ENCODE data around the gene NOTCH1. TPM values are rescaled to one million over a fixed set of nuclear protein-coding genes. Genes with fewer than 3 reads are reported as not detected.

NOTCH1 gene
- total RNA-seq, 2 experiments from 2014 or later, result 45.7 to 47.6 TPM

DNA sequence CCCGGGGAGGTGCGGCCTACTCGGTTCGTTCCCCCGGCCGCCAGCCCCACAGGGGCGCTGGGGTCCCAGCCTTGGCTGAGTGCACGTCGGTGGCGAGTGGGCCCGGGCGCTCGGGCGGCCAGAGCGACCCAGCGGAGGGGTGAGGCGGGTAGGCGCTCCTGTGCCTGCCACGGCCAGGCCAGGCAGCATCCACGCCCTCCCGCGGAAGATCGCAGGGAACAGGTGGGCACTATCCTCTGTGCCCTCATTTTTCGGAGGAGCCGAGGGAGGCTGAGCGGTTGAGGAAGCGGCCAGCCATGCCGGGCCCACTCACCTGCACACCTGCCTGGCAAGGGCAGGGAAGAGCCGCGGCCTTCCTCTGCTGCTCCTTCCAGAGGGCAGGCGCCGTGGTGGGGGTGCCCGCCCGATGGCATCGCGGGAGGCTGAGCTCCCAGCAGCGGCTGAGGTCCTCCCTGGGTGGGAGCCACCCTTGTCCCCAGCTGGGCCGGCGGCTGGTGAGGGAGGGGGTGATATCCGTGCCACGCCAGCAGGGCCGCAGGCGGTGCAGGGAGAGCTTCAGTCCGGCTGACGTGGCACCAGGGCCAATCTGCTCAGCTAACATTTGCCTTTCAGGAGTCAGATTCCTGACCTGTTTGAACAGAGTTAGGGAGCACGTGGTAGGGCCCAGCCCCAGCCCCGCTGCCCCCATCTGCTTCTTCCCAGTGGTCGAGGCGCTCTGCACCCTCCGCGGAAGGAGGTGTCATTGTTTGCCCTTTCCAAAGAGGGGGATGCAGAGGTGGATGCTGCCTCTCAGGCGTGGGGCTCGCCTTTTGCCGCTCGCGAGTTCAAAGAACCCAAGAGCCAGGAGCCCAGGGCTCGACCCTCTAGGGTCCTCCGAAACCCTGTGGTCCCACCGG, 61.4 kb downstream of the NOTCH1 start:
- Mint-ChIP-seq H3K27me3 (peaks cover 1% of the 10 kb centered on the region), H3K27ac (no peak overlapping the region), H3K36me3 (ENCODE audit: low read depth) (peaks cover 15% of the 10 kb centered on the region), H3K4me1 (ENCODE audit: low read depth) (peaks cover 24% of the 10 kb centered on the region), H3K4me3 (peak overlapping the region; percentile 44), H3K9me3 (no peaks in the 10 kb centered on the region)
- intact Hi-C loops (cut with micrococcal nuclease), result loop anchor here (2.0 to 10.0 kb wide), 2 partner anchors 50 to 146 kb away; no protein-coding TSS in a partner anchor
- DNase-seq, result no peak
- ChIA-PET CTCF (interaction anchor here (0.7 to 8.8 kb wide), 22 partner anchors 24 to 246 kb away, joined by 3 to 93 read pairs (median 4); no protein-coding TSS in a partner anchor), POLR2A (interaction anchor here (0.8 to 2.2 kb wide), 5 partner anchors 14 to 146 kb away, joined by 3 to 6 read pairs (median 4); partner anchors contain the start of gene NOTCH1)
- ATAC-seq, result no peak
- TF ChIP-seq, protein P1, sequence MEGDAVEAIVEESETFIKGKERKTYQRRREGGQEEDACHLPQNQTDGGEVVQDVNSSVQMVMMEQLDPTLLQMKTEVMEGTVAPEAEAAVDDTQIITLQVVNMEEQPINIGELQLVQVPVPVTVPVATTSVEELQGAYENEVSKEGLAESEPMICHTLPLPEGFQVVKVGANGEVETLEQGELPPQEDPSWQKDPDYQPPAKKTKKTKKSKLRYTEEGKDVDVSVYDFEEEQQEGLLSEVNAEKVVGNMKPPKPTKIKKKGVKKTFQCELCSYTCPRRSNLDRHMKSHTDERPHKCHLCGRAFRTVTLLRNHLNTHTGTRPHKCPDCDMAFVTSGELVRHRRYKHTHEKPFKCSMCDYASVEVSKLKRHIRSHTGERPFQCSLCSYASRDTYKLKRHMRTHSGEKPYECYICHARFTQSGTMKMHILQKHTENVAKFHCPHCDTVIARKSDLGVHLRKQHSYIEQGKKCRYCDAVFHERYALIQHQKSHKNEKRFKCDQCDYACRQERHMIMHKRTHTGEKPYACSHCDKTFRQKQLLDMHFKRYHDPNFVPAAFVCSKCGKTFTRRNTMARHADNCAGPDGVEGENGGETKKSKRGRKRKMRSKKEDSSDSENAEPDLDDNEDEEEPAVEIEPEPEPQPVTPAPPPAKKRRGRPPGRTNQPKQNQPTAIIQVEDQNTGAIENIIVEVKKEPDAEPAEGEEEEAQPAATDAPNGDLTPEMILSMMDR (IDR thresholded peaks at IDR 0.05), result no peak

DNA sequence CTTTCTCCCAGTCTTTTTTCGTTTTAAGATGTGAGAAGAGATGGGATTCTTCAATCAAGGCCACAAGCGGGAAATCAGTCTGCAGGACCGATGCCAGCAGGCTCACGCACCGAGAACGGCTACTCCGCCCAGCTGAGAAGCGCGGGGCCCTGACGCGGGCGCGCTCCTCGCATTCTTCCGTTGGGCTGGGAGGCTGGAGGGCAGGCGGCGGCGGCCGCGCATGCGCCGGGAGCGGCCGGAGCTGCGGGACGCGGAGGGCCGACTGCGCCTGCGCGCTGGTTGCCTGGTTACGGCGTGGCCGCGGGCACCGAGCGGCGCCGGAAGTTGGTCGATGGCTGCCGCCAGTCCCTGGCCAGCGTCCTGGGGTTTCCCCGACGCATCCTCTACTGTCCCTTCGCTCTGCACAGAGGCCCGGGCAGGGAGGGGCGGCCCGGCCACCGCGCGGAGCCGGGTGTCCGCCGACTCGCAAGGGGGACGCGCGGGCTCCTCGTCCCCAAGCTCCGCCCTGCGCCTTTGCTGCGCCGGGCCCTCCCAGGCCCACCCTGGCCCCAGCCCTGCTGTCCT, 62.2 kb downstream of the NOTCH1 start:
- CTCF ChIA-PET, result interaction anchor here (0.6 to 8.8 kb wide), 10 partner anchors 44 to 247 kb away, joined by 3 to 93 read pairs (median 12); no protein-coding TSS in a partner anchor
- H3K9me3 Mint-ChIP-seq, result no peaks in the 10 kb centered on the region
- H3K27me3 Mint-ChIP-seq, result peaks cover 1% of the 10 kb centered on the region
- DNase-seq (peak; percentile 94), ATAC-seq (peak; percentile 61)
- peak overlapping the region; percentile 94 for H3K27ac Mint-ChIP-seq
- TF ChIP-seq, protein P1 (IDR thresholded peaks at IDR 0.05), result no peak
- H3K4me1 Mint-ChIP-seq (ENCODE audit: low read depth), result peaks cover 28% of the 10 kb centered on the region
- intact Hi-C loops (cut with micrococcal nuclease), result loop anchor here (2.0 to 10.0 kb wide), 2 partner anchors 51 to 147 kb away; no protein-coding TSS in a partner anchor
- peaks cover 18% of the 10 kb centered on the region for H3K36me3 Mint-ChIP-seq (ENCODE audit: low read depth)
- H3K4me3 Mint-ChIP-seq, result peak overlapping the region; percentile 87
- POLR2A ChIA-PET, result interaction anchor here (0.8 to 2.2 kb wide), 4 partner anchors 49 to 146 kb away, joined by 3 to 6 read pairs (median 4); partner anchors contain the start of gene NOTCH1

DNA sequence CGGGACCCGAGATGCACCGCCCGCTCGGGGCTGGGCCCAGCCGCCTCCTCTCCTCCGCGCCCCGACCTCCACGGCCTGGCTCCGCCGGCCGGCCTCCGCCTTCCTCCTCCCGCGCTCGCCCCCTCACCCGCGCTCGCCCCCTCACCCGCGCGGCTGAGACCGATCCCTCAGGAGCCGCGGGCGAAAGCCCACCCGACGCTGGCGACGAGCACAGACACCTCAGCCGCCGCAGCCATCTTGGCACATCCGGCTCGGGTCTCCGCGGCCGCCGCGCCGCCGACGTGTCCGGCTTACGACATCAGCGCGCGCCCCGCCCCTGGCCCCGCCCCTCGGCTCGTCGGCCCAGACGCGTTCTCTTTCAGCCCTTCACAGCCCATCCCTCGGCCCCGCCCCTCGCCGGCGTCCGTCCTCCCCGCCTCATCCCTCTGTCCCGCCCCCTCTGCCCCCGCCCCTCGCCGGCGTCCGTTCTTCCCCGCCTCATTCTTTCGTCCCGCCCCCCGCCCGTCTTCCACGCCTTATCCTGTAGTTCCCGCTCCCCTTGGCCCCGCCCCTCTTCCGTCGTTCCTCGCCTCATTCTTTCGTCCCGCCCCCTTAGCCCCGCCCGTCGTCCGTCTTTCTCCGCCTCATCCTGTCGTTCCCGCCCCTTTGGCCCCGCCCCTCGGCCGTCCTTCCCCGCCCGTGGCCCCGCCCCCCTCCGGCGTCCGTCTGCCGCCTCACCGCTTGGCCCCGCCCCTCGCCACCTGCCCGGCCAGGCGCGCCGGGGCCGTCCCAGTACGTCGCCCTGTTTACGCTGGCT, 62.9 kb downstream of the NOTCH1 start, which contains the start of gene SEC16A:
Gene SEC16A (minus strand): TSS at position 248 of the 796 bp plus-strand sequence. CDS start 5,425 bp downstream, outside the sequence.
- H3K4me1 Mint-ChIP-seq (ENCODE audit: low read depth), result peaks cover 31% of the 10 kb centered on the region
- no peaks in the 10 kb centered on the region for H3K9me3 Mint-ChIP-seq
- TF ChIP-seq, protein P1 (IDR thresholded peaks at IDR 0.05), result no peak
- H3K4me3 Mint-ChIP-seq, result peak within 1 kb of the TSS; percentile 87
- ChIA-PET POLR2A (interaction anchor here (1.2 to 2.2 kb wide), 3 partner anchors 50 to 147 kb away, joined by 3 to 6 read pairs (median 5); no protein-coding TSS in a partner anchor), CTCF (interaction anchor here (0.6 to 8.8 kb wide), 6 partner anchors 70 to 212 kb away, joined by 3 to 93 read pairs (median 12); no protein-coding TSS in a partner anchor)
- intact Hi-C loops (cut with micrococcal nuclease), result loop anchor here (10.0 kb wide), 1 partner anchor 52 kb away; no protein-coding TSS in a partner anchor
- DNase-seq, result peak; percentile 100
- peak within 1 kb of the TSS; percentile 98 for H3K27ac Mint-ChIP-seq
- H3K27me3 Mint-ChIP-seq, result peaks cover 1% of the 10 kb centered on the region
- H3K36me3 Mint-ChIP-seq (ENCODE audit: low read depth), result peaks cover 21% of the 10 kb centered on the region
- peak; percentile 81 for ATAC-seq

DNA sequence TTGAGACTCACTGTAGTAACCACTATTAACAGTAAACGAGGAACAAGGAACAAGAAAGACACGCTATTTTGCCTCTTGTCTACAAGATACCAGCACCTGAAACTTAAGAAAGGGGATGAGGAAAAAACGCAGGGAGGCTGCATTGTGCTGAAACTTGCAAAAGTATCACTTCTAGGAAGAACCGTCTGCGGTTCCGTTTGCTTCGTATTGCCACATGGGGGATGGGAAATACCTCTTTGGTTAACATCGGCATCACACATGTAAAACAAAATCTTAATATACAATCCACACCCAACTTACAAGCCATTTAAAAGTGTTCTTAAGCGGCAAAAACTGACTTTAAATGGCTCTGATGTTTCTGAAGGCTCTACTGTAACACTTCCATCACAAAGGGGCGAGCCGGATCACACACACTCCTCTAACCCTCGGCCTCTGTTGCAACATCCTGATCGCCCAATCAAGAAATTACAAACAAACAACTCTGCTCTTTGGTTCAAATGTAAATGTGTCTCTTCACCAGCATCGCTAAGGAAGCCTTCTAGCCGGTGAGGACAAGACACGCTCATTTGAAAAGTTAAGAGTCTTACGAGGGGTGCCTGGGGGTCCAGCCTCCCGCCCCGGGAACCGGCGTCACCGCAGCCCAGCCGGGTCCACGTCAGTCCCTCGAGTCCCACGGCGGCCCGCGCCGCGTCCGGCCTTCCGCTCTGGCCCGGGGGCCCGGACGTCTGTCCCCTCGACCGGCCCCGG, 63.6 kb downstream of the NOTCH1 start:
- DNase-seq (peak; percentile 62), ATAC-seq (no peak)
- peaks cover 27% of the 10 kb centered on the region for H3K36me3 Mint-ChIP-seq (ENCODE audit: low read depth)
- intact Hi-C loops (cut with micrococcal nuclease), result loop anchor here (10.0 kb wide), 1 partner anchor 53 kb away; no protein-coding TSS in a partner anchor
- H3K27me3 Mint-ChIP-seq, result no peaks in the 10 kb centered on the region
- TF ChIP-seq, protein P1 (IDR thresholded peaks at IDR 0.05), result no peak
- H3K4me3 Mint-ChIP-seq, result peak overlapping the region; percentile 87
- peaks cover 35% of the 10 kb centered on the region for H3K4me1 Mint-ChIP-seq (ENCODE audit: low read depth)
- ChIA-PET POLR2A (no interaction called here), CTCF (no interaction called here)
- peak overlapping the region; percentile 98 for H3K27ac Mint-ChIP-seq
- no peaks in the 10 kb centered on the region for H3K9me3 Mint-ChIP-seq

Data from activated CD8-positive, alpha-beta T cell treated with anti-CD3 and anti-CD28 coated beads for 36 hours (primary cell).